OCI-LY3 (cell line): ENCODE measurements around the gene ZNF521.

Experiments used
- EZH2phosphoT487 ChIP-seq: fragments of 200-600 bp; shearing (Covaris generic); IDR thresholded peaks from 2 replicates; pipeline ENCODE4 v1.6.1; 2018; ENCODE audit warnings: antibody characterized with exemption, mixed run types, low read depth
- TF ChIP-seq, protein P1 (sequence below): fragments of 200-600, 300-600 bp; sonication (generic); IDR thresholded peaks from 2 replicates; pipeline ENCODE4 v1.5.1; 2014; ENCODE audit warnings: antibody characterized with exemption, low read length, low read depth

DNA sequence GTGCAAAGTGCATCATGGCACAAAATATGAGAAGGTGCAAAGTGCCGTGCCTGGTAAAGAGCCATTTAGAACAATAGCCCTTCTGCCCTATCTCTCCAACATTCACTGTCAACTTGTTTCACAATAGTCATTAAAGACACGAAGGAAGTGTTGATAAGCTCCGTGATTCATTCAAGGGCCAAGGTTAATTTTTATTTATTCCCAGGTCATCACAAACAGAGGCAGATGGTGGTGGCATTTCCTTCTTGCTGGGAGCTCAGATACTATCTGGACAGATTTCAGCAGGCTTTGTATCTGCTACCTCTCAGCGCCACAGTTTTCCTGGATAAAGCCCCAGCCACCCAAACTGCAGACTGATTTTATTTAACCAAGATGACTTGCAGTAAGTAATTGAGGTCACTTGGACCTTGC, 309.3 kb downstream of the ZNF521 start:
- TF ChIP-seq, protein P1, sequence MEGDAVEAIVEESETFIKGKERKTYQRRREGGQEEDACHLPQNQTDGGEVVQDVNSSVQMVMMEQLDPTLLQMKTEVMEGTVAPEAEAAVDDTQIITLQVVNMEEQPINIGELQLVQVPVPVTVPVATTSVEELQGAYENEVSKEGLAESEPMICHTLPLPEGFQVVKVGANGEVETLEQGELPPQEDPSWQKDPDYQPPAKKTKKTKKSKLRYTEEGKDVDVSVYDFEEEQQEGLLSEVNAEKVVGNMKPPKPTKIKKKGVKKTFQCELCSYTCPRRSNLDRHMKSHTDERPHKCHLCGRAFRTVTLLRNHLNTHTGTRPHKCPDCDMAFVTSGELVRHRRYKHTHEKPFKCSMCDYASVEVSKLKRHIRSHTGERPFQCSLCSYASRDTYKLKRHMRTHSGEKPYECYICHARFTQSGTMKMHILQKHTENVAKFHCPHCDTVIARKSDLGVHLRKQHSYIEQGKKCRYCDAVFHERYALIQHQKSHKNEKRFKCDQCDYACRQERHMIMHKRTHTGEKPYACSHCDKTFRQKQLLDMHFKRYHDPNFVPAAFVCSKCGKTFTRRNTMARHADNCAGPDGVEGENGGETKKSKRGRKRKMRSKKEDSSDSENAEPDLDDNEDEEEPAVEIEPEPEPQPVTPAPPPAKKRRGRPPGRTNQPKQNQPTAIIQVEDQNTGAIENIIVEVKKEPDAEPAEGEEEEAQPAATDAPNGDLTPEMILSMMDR, result no peak
- no peak for TF ChIP-seq EZH2phosphoT487
